ENCODE data around the gene FAM222A. TPM values are rescaled to one million over a fixed set of nuclear protein-coding genes. Genes with fewer than 3 reads are reported as not detected.
"Not testable (repeated sequence)": the region's sequence is repeated elsewhere in the genome, so short reads cannot be mapped to it uniquely, and the experiment has no call there.

Gene FAM222A
- total RNA-seq, 1 experiment from 2014 or later: 12.8 TPM

GRCh38 chr12:109694629-109695028, 19.0 kb upstream of the FAM222A start:
- H3K27ac ChIP-seq (ENCODE audit: low read length); BruUV-seq (replicated peaks); H3K9me3 ChIP-seq (ENCODE audit: control insufficient read depth, insufficient read depth, low read depth, low read length); H3K27me3 ChIP-seq (ENCODE audit: control insufficient read depth, insufficient read depth, low read length); in situ Hi-C loops (cut with HindIII; ENCODE audit: low pct_unique_long_range_greater_than_20kb, low sequenced_read_pairs); H3K36me3 ChIP-seq (ENCODE audit: control insufficient read depth, insufficient read depth, low read length); DNase-seq (ENCODE audit: low read depth, low spot score); POLR2A ChIA-PET; H3K4me3 ChIP-seq (ENCODE audit: low read depth in 2 of 2, low read length in 2 of 2); intact Hi-C loops (cut with micrococcal nuclease; ENCODE audit: unreplicated experiment); ATAC-seq: not testable (repeated sequence)
- H3K4me1 ChIP-seq (ENCODE audit: control insufficient read depth, insufficient read depth, low read length): peaks cover 13% of the 10 kb centered on the region
- CTCF ChIA-PET: interaction anchor here (0.6 to 0.7 kb wide), 2 partner anchors 54 to 92 kb away, joined by 4 to 7 read pairs; no protein-coding TSS in a partner anchor

- H3K27ac ChIP-seq (ENCODE audit: low read length): no peak overlapping the region
- no peak for DNase-seq (ENCODE audit: low read depth, low spot score)
- no peak for TF ChIP-seq CTCF (IDR thresholded peaks at IDR 0.05)
- TF ChIP-seq TCF7L2 (IDR thresholded peaks at IDR 0.05; ENCODE audit: low read depth, low read length): no peak
- TF ChIP-seq SIN3A (IDR thresholded peaks at IDR 0.05; ENCODE audit: borderline replicate concordance, insufficient read depth, low read depth, low read length): no peak
- TF ChIP-seq POLR2AphosphoS5 (IDR thresholded peaks at IDR 0.05; ENCODE audit: low read depth, low read length): no peak
- TF ChIP-seq REST (IDR thresholded peaks at IDR 0.05; ENCODE audit: insufficient read depth in 1 of 2, low read depth in 2 of 2, low read length in 1 of 2): no peak
- H3K4me1 ChIP-seq (ENCODE audit: control insufficient read depth, insufficient read depth, low read length): peaks cover 13% of the 10 kb centered on the region
- no peaks in the 10 kb centered on the region for H3K9me3 ChIP-seq (ENCODE audit: control insufficient read depth, insufficient read depth, low read depth, low read length)
- no peaks in the 10 kb centered on the region for H3K36me3 ChIP-seq (ENCODE audit: control insufficient read depth, insufficient read depth, low read length)
- ATAC-seq: no peak
- no TSS peak for BruUV-seq (replicated peaks)
- H3K27me3 ChIP-seq (ENCODE audit: control insufficient read depth, insufficient read depth, low read length): no peaks in the 10 kb centered on the region
- intact Hi-C loops (cut with micrococcal nuclease; ENCODE audit: unreplicated experiment): no loop called here
- in situ Hi-C loops (cut with HindIII; ENCODE audit: low pct_unique_long_range_greater_than_20kb, low sequenced_read_pairs): no loop called here
- ChIA-PET POLR2A (no interaction called here), CTCF (interaction anchor here (0.7 kb wide), 1 partner anchor 53 kb away, joined by 4 read pairs; no protein-coding TSS in a partner anchor)
- H3K4me3 ChIP-seq (ENCODE audit: low read depth in 2 of 2, low read length in 2 of 2): no peak overlapping the region
These were observed 18.2 kb upstream of the FAM222A start for GRCh38 chr12:109695416-109695815.

- Histone ChIP-seq H3K36me3 (ENCODE audit: control insufficient read depth, insufficient read depth, low read length) (no peaks in the 10 kb centered on the region), H3K27me3 (ENCODE audit: control insufficient read depth, insufficient read depth, low read length) (no peaks in the 10 kb centered on the region), H3K4me1 (ENCODE audit: control insufficient read depth, insufficient read depth, low read length) (peaks cover 13% of the 10 kb centered on the region), H3K27ac (ENCODE audit: low read length) (no peak overlapping the region), H3K4me3 (ENCODE audit: low read depth in 2 of 2, low read length in 2 of 2) (no peak overlapping the region), H3K9me3 (ENCODE audit: control insufficient read depth, insufficient read depth, low read depth, low read length) (no peaks in the 10 kb centered on the region)
- no TSS peak for BruUV-seq (replicated peaks)
- DNase-seq (ENCODE audit: low read depth, low spot score) (no peak), ATAC-seq (peak; percentile 37; the same call in 1 of the 2 replicates)
- CTCF ChIA-PET: no interaction called here
- TF ChIP-seq REST (IDR thresholded peaks at IDR 0.05; ENCODE audit: insufficient read depth in 1 of 2, low read depth in 2 of 2, low read length in 1 of 2) (no peak), TCF7L2 (IDR thresholded peaks at IDR 0.05; ENCODE audit: low read depth, low read length) (peak; percentile 98)
- intact Hi-C loops (cut with micrococcal nuclease; ENCODE audit: unreplicated experiment) (no loop called here), in situ Hi-C loops (cut with HindIII; ENCODE audit: low pct_unique_long_range_greater_than_20kb, low sequenced_read_pairs) (no loop called here)
- POLR2A ChIA-PET: no interaction called here
These were observed 17.6 kb upstream of the FAM222A start for GRCh38 chr12:109695961-109696461.
